NCI-H774 (cell line): ENCODE measurements around the gene POLR2L.

Experiments used
- DNase-seq: peaks from one replicate; lab custom pipeline; 2025; lab: John Stamatoyannopoulos, UW

POLR2L gene

DNA sequence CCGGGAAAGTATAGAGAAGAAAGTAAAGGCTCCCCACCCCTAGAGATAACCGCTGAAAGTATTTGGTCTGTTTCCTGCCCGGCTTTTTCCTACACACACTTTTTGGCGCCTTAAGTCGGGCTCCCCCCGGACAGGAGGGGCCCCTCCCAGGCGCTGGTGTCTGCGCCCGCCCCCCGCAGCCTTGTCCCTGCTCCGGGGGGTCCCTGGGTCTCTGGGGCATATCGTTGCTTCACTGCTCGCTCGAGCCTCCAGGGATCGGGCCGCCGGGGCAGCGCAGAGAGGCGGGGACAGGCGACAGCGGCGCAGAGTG lies 15.5 kb downstream of the POLR2L start:
- DNase-seq: no peak

DNA sequence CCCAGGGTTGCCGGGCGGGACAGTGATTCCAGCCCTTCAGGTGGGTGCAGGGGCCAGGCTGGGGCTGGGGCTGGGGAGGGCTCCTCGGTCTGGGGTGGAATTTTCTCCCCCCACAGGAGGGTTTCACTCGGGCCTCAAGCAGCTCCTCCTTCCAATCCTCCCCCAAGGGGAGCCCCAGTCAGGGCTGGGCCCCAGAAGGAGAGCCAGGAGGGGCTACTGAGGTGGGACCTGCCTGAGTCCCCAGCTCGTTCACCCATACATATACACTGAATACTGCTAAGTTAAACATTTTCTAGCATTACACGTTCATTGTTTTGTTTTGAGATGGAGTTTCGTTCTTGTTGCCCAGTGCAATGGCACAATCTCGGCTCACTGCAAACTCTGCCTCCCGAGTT lies 16.1 kb downstream of the POLR2L start:
- DNase-seq: no peak

GRCh38 chr11:825366-826226 lies 16.7 kb downstream of the POLR2L start:
- DNase-seq: no peak

GRCh38 chr11:824942-825341 lies 17.4 kb downstream of the POLR2L start:
- no peak for DNase-seq

GRCh38 chr11:824292-824880 lies 17.9 kb downstream of the POLR2L start:
- no peak for DNase-seq

DNA sequence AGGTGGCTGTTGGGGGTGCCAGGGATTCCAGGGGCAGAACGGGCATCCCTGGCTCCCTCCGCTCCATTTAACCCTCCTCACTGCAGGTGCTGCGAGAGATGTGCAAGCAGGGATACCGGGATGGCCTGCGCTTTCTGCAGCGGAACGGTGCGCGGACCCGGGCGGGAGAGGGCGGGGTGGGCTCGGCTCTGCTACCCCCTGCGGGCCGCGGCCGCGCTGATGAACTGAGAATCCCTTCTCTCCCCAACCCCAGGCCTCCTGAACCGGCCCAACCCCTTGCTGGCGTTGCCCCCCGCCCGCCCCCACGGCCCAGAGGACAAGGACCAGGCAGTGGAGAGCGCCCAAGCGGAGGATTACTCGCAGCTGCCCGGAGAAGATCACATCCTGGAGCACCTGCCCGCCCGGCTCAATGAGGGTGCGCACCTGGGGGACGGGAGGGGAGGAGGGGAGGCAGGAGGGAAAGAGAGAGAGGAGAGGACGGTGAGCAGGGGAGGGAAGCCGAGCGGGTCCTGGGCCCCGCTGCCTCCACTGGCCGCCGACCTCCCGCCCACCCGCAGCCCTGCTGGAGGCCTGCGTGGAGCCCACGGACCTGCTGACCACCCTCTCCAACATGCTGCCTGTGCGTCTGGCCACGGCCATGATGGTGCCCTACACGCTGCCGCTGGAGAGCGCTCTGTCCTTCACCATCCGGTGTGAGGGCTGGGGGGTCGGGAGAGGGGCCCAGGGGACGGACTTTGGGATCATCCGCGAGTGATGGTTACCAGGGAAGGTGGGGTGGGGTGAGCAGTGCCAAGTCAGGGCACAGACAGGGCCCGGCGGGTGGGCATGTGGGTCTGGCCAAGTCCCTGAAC lies 18.7 kb downstream of the POLR2L start:
- no peak for DNase-seq

DNA sequence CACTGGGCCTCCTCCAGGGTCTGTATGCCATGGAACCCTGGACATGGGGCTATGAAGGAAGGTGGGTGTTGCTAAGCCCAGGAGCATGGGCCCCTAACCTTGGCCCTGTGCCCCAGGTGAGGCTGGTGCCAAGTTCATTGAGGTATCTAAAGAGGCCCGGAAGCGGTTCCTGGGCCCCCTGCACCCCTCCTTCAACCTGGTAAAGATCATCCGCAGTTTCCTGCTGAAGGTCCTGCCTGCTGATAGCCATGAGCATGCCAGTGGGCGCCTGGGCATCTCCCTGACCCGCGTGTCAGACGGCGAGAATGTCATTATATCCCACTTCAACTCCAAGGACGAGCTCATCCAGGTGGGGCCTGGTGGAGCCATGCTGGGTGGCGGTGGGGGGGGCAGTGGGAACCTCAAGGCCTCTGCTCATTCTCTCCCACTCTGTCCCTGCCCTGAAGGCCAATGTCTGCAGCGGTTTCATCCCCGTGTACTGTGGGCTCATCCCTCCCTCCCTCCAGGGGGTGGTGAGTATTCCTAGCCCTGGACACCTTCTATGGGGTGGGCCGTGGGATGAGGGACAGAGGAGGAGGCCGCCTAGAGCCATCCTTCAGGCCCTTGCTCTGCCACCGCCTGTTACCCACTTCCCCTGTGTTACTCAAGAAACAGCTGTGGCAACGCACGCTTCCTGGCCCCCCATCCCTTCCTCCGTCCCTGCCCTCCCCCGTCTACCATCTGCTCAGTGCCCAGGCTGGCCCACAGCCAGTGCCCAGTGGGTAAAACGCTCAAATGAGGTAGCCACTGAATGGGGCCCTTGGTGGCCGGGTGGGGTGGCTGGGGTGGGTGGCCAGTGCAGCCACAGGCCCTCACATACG lies 20.6 kb downstream of the POLR2L start:
- DNase-seq: no peak

DNA sequence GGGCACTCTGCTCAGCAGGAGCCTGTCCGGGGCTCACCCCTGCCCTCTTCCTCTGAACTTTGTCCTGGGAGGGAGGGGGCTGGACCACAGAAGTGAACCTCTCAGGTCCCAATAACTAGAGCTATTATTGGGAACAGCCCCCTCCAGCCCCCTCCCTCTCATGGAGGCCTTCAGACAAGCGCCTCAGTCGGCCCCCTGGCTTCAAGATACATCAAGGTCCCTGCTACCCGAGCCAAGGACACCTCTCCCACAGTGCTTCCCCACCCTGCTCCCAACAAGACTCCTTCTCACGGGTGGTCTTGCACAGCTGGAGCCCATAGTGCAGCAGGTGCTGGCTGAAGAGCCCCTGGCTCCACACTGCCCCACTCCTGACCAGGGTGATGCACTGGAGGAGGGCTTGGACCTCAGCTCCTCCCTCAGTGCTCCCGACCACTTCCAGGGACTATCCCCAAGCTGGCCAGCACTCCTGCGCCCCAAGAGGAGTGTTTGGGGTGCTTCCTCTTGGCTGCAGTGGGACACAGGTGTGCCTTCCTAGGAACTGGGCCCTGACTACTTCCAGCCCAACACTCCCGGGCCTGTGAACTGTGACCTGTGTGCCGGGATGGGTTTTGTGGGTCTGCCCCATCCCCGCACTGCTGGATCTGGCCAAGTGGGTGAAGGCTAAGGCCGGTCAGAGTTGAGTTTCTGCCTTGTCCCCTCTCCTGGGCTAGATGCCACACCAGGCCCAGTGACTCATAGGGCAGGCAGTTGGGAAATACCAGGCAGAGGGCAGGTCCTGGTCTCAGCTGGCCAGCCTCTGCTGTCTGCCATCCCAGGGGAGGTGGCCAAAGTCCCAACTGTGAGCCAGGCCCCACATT lies 21.4 kb downstream of the POLR2L start:
- no peak for DNase-seq

DNA sequence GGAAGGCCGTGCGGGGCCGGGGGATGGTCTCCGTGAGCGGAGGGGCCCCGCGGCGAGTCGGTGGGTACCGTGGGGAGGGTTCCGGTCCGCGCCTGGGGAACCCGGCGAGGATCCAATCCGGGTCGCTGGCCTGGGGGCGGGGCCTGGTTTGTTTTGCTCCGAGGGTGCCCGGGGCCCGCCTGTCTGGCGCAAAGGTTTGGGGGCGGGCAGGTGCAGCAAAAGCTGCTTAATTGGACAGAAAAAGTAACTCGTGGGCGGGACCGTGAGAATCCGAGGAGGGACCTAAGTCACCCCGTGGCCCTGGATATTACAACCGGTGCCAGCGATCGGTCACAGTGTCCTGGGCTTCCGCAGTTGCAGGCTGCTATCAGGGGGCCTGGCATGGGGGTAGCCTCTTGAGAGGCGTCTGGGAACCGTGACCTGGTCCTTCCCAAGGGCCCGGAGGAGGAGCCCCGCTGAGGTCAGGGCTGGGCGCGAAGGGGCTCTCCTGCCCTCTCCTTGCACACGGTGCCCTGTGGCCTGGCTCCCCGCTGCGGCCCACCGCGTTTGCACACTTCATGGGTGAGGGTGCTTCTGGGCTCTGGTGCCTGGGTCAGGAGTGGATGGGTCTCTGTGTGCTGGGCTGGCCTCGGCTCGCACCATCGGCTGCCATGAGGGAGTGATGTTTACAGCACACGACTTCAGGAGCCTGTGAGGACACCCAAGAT lies 22.2 kb downstream of the POLR2L start:
- DNase-seq: peak; percentile 82

DNA sequence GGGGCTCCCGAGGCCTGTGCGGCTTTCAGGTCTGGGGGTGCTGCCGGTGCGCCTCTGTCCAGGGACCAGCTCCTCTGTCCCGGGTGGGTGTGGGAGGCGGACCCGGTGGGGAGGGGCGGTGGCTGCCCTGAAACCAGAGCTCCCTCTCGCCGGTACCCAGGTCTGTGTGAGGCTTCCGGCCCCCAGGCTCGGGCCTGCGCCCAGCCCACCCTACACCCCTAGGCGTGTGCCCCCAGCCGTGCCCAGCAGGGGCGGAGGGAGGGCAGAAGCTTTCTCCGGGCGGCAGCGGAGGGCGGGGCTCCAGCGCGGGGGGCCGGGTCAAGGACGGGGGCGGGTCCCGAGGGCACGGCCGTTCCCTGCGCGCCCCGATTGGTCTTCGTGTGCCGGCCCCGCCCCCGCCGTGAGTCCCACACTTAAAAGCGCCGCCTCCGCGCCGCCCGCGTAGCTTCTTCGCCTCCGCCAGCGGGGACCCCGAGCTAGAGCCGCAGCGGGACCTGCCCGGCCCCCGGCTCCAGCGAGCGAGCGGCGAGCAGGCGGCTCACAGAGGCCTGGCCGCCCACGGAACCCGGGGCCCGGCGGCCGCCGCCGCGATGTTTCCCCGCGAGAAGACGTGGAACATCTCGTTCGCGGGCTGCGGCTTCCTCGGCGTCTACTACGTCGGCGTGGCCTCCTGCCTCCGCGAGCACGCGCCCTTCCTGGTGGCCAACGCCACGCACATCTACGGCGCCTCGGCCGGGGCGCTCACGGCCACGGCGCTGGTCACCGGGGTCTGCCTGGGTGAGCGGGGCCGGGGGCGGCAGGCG lies 23.0 kb downstream of the POLR2L start:
- peak; percentile 88 for DNase-seq

DNA sequence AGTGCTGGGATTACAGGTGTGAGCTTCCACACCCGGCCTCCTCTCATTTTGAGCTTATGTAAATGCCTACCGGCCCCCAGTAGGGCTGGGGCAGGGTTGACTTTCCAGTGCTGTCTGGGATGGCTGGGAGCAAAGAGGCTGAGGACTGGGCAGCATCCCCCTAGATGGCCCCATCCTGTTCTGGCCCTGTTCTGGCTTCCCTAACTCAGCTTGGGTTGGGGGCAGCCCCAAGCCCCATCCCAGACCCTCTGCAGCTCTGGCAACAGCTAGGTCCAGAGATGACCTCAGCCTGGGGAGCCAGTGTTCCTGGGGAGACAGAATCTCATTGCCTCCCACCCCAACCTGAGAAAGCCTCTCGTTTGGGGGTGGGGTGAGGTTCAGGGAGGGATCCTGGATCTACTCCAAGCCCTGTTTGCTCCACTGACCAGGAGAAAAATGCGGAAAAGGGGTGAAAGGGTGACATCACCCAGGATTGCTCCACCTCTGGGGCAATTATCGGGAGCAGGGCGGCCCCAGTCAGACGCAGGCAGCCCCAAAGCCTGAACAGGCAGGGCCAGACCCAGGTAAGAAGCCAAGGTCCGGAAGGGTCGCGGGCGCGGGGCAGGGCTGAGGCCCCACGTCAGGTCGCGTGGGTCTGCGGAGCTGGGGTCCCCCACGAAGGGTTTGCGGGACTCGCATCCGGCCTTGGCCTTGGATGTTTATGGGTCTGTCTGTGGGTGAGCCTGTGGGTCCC lies 23.8 kb downstream of the POLR2L start, which contains the start of gene PNPLA2:
PNPLA2 (plus strand) TSS at position 519 of the 733 bp plus-strand sequence. CDS start 805 bp downstream, outside the sequence.
- no peak for DNase-seq

- DNase-seq: no peak
These were observed 25.9 kb downstream of the POLR2L start for GRCh38 chr11:816433-816779.

- no peak for DNase-seq
These were observed 26.5 kb downstream of the POLR2L start for GRCh38 chr11:815675-816432.

DNA sequence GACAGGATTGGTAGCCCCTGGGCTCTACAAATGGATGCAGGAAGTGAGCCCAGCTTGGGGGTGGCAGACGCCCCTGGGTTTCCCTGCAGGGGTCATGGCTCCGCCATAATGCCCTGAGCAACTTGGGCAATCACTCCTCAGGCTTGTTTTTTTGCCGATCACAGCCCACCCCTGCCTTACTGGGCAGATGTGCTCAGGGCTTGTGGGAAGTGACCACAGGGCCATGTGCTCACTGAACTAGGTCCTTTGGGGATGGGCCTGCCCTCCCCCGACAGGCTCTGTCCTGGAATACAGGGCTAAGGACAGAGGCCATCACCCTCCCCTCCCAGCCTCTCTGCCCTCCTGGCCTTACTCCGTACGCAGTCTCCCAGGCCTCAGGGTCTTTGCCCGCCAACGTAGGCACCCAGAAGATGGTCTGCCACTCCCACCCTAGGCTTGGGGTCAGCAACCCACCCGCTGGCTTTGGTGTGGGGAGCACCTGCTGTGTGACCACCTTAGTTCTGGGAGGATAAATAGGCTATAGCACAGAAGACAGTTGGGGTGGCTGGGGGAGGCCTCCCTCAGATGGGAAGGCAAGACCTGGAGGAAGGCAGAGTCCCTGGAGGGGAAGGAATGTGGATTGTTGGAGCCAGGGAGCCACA lies 28.8 kb downstream of the POLR2L start:
- no peak for DNase-seq

DNA sequence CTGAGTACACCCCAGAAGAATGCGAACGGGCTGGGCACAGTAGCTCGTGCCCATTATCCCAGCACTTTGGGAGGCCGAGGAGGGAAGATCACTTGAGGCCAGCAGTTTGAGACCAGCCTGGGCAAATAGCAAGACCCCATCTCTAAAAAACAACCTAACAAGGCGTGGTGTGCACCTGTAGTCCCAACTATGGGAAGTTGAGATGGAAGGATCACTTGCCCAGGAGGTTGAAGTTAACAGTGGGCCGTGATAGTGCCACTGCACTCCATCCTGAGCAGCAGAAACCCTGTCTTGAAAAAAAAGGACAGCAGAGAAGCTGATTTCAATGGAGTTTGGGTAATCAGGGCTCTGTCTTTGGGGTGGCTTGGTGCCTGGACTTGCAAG lies 29.3 kb downstream of the POLR2L start:
- no peak for DNase-seq

- no peak for DNase-seq
These were observed 29.9 kb downstream of the POLR2L start for GRCh38 chr11:812390-812789.

DNA sequence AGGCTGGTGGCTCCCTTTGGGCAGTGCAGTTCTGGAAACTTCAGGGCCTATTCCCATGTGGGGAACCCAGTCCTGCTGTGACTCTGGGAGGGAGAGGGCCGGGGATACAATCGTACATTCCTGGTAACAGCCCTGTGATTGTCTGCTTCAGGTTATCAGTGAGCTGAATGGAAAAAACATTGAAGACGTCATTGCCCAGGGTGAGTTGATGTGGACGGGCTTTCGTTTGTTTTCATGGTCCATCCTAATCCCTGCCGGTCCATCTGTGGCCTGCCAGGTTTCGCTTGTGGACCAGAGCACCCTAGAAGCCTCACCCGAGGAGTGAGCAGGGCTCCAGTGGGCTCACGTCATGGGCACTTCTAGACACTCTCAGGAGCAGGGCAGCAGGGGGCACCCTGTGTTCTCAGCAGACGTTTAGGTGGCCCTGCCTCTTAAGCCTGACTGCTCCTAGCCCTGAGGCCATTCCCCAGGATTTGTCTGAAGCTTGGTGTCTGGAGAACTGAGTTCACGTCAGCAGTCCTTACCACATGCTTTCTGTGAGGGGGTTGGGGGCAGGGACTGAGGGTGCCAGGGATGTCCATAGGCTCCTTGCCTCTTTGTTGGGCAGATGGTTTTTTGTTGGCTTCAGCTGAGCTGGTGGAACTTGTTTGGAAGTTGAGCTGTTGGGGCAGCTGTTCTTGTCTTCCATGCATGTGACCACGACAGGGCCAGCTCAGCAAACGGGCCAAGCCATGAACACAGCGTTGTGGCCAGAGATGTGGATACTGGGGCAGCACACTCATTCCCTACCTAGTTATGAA lies 30.7 kb downstream of the POLR2L start:
- DNase-seq: no peak
